HG03442 (cell line): ENCODE data around the gene GBX2.
"Not testable (repeated sequence)": the region's sequence is repeated elsewhere in the genome, so short reads cannot be mapped to it uniquely, and the experiment has no call there.

ENCODE experiments used
- ATAC-seq: cut with Tn5 transposase; IDR thresholded peaks from one replicate; pipeline ENCODE4 v1.9.1; 2021; ENCODE audit warnings: mild to moderate bottlenecking, moderate library complexity; ENCODE audit not compliant: unreplicated experiment

Gene GBX2

GRCh38 chr2:236157815-236158498, 10.2 kb downstream of the GBX2 start:
- no peak for ATAC-seq

DNA sequence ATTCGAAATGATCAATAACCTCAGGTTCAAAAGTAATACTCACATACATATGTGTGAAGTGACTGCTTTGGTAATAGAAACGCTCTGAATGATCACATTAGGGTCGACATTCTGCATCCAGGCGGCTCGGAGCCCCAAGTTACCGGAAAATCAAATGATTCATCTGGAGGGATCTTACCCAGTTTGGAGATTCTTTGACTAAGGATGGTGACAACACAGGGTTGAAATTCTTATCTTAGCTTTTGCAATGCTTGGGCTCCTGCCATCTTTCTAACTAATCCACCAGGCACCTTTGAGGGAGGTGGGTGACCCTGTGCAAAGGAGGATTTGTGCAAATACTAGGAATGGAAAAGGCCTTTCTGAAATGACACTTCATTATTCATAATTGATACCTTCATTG, 10.8 kb downstream of the GBX2 start:
- ATAC-seq, result no peak

GRCh38 chr2:236156860-236157194, 11.4 kb downstream of the GBX2 start:
- no peak for ATAC-seq

- ATAC-seq, result no peak
These were observed 11.9 kb downstream of the GBX2 start for GRCh38 chr2:236156095-236156859.

- no peak for ATAC-seq
These were observed 12.8 kb downstream of the GBX2 start for GRCh38 chr2:236155406-236155805.

GRCh38 chr2:236146436-236146835, 21.8 kb downstream of the GBX2 start:
- ATAC-seq, result no peak

GRCh38 chr2:236143811-236144210, 24.4 kb downstream of the GBX2 start:
- no peak for ATAC-seq

DNA sequence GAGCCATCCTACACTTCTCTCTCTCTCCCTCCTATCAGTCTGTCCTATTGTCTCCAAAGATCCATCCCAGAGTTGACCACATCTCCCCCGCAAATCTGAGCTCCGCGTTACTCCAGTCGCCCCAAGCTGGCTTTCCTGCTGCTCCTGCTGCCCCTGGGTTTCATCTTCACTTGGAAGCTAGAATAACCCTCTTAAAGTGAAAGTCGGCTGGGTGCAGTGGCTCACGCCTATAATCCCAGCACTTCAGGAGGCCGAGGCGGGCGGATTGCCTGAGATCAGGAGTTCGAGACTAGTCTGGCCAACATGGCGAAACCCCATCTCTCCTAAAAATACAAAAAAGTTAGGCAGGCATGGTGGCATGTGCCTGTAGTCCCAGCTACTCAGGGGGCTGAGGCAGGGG, 26.6 kb downstream of the GBX2 start:
- not testable (repeated sequence) for ATAC-seq

GRCh38 chr2:236137066-236137465, 31.1 kb downstream of the GBX2 start:
- no peak for ATAC-seq

GRCh38 chr2:236136538-236136937, 31.6 kb downstream of the GBX2 start:
- no peak for ATAC-seq

DNA sequence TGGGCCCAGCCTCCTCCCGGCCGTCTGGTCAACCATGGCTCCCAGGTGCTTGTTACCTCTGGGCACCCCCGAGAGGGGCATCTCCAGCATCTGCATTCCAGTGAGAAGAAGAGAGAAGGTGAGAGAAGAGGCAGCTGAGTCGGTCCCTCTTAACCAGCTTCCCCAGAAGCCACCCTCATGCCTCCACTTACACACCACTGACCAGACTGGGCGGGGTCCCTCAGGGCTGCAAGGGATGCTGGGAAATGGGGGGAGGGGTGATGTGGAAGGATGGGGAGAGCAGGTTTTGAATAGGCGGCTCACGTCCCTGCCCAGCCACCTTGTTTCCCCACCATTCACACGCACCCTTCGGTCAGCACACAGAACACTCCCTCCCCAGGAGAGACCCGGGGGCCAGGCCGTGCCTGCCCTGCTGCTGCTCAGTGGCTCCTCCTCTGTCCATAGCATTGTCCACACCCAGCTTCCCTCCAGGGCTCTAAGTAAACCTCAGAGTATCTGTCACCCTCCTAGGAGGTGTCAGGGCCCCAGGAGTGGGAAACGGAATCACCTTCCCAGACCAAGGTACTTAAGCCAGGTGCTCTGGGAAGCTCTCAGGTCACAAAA, 34.7 kb downstream of the GBX2 start:
- no peak for ATAC-seq

- no peak for ATAC-seq
These were observed 37.0 kb downstream of the GBX2 start for GRCh38 chr2:236131073-236131692.

DNA sequence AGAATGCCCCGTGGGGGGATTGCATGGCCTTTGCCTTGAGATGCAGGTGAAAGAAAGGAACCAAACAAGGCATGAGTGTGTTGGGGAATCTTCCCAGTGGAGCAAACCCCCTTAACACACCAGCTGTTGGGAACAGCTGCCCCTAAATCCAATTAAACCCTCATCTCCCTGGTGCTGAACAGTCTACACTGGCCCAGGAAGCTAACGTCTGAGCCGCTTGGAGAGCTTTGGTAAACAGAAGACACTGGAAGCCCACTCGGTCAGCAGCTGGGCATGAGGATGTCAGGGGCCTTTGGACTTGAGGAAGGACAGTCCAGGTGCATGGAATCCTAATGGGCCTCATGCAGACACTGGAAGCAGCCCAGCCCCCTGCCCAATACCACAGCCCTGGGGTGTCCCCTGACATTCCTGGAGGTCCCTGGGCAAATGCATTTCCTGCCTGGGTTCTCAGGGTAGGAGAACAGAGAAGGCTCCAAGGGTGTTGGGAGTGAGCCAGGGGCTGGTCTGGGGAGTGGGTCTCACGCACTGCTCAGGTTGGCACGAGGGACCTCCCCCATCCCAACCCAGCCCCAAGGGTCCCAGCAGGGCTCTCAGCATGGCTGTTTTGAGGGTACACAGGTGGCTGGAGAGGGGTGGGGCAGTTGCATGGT, 37.7 kb downstream of the GBX2 start:
- ATAC-seq, result no peak

DNA sequence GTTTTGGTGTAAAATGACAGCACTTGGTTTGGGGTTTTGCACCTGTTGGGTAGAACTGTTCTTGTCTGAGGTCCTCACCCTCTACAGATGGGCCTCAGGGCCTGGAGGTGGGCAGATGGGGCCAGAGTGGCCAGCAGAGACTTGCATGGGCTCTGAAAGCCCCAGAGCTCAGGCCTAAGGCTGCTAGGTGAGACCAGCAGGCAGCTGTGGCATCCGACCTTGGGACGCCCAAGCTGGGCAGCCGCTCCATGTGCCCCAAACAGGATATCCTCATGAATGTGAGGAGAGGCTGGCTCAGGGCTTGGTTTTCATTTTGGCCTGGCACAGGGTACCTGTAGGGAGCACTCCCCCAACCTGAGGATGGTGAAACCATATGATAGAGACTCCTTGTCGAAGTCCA, 38.3 kb downstream of the GBX2 start:
- no peak for ATAC-seq

GRCh38 chr2:236128321-236128720, 39.9 kb downstream of the GBX2 start:
- ATAC-seq, result no peak

DNA sequence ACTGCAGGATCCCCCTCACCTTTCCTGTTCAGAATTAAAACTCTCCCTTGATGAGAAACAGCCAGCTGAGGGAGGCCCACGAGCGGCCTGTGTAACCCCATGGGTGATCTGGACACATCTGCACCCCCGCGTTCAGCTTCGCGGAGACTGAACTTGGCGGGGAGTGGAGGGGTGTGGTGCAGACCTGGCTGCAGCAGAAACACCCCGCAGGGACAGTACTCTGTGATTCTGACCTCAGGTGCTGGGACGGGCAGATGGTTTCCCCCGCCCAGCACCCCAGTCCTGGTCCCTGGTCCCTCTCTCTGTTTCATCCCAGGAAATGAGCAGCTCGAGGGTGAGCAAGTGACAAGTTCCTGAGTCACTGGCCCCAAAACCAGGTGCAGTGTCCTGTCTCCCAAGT, 41.2 kb downstream of the GBX2 start:
- no peak for ATAC-seq

DNA sequence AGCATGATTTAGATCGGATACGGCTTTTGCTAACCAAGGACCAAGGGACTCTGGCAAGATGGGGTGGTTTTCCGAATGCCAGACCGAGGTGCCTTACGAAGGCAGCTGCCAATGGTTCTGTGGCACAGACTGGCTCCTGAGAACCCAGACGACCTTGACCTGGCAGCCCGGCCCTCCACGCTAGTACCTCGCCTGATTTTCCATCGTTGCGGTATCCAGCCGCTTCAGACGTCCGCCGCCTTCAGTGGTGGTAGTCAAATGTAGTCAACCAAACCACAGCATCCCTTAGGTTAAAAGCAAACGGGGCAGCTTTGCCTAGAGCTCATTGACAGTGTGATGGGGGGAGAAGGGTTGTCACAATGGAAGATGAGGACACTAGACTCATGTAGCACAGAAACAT, 42.6 kb downstream of the GBX2 start:
- no peak for ATAC-seq

- no peak for ATAC-seq
These were observed 43.8 kb downstream of the GBX2 start for GRCh38 chr2:236124182-236124893.

GRCh38 chr2:236123716-236124115, 44.5 kb downstream of the GBX2 start:
- ATAC-seq, result no peak

- ATAC-seq, result no peak
These were observed 46.0 kb downstream of the GBX2 start for GRCh38 chr2:236122236-236122635.

DNA sequence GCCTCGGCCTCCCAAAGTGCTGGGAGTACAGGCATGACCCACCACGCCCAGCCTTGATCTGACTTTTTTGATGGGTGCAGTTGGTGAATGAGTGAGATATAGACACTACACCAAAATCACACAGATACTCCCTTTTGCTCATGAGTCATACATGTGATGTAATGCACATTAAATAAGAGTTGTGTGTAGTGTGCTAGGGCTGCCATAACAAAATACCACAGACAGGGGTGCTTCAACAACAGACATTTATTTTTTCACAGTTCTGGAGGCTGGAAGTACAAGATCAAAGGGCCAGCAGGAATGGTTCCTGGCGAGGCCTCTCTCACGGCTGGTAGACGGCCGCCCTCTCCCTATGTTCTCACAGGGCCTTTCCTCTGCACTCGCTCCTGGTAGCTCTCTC, 46.6 kb downstream of the GBX2 start:
- ATAC-seq, result no peak
